GM12878 (cell line): ENCODE results near the gene VTI1A. TPM values are rescaled to one million over a fixed set of nuclear protein-coding genes. Genes with fewer than 3 reads are reported as not detected.

Experiments used
- CBX3 ChIP-seq: fragments of 200-600 bp; sonication (generic); IDR thresholded peaks from 2 replicates; pipeline ENCODE4 v1.6.1; 2016; ENCODE audit warnings: low read depth, borderline replicate concordance
- E4F1 ChIP-seq: fragments of 450-650 bp; IDR thresholded peaks from 2 replicates; pipeline ENCODE4 v1.6.1; 2018; ENCODE audit warnings: borderline replicate concordance, mild to moderate bottlenecking; ENCODE audit not compliant: partially characterized antibody
- MXI1 ChIP-seq: fragments of 150-350 bp; IDR thresholded peaks from 2 replicates; pipeline ENCODE4 v1.6.1; 2011; ENCODE audit warnings: low read depth, mild to moderate bottlenecking, inconsistent platforms, low read length, improper control_type of control experiment
- POU2F2 ChIP-seq: IDR thresholded peaks from 3 replicates; pipeline ENCODE4 v1.6.1; 2011; ENCODE audit warnings: low read depth, mild to moderate bottlenecking, low read length, borderline replicate concordance
- TCF7 ChIP-seq: IDR thresholded peaks from 2 replicates; pipeline ENCODE4 v1.6.1; 2014; ENCODE audit warnings: antibody characterized with exemption, borderline replicate concordance
- ZNF207 ChIP-seq: fragments of 450-650 bp; IDR thresholded peaks from 2 replicates; pipeline ENCODE4 v1.6.1; 2014; ENCODE audit warnings: antibody characterized with exemption, mild to moderate bottlenecking, borderline replicate concordance
- ZSCAN29 ChIP-seq: fragments of 450-650 bp; IDR thresholded peaks from 2 replicates; pipeline ENCODE4 v1.6.1; 2017; ENCODE audit warnings: mild to moderate bottlenecking, moderate library complexity
- polyA plus RNA-seq, 11 experiments: library from polyadenylated mRNA; depleted of rRNA in 4 of 11; unstranded in 6 of 11; stranded (reverse) in 5 of 11; fragments of >200 nt; fragmentation: Nextera tagmentation in 4 of 11; fragmentation: Illumina TruSeq in 1 of 11; extraction: Ambion mirVana in 4 of 11; extraction: Trizol in 1 of 11; gene quantifications; 1 replicate in 1 of 11; 2 replicates in 10 of 11; pipeline versions ENCODE4 v1.2.1 to v1.2.3, GENCODE V29; 2011 to 2016; ENCODE audit warnings: inconsistent platforms in 2 of 11, missing spikeins in 2 of 11, low read depth in 1 of 11
- total RNA-seq, 4 experiments: library from RNA; depleted of rRNA in 3 of 4; stranded (reverse); fragments of >200 nt in 3 of 4; fragmentation: Illumina TruSeq in 1 of 4; extraction: Trizol in 1 of 4; gene quantifications; 2 replicates each; pipeline versions ENCODE4 v1.2.1 to v1.2.3, GENCODE V29; 2013 to 2021
- TF ChIP-seq, protein P1 (sequence below): fragments of 450-650 bp; IDR thresholded peaks from 2 replicates; pipeline ENCODE4 v1.6.1; 2016; ENCODE audit warnings: mild to moderate bottlenecking
- TF ChIP-seq, protein P2 (sequence below): fragments of 450-650 bp; IDR thresholded peaks from 2 replicates; pipeline ENCODE4 v1.6.1; 2017; ENCODE audit warnings: antibody characterized with exemption, mild to moderate bottlenecking, moderate library complexity

VTI1A gene
- total and polyA plus RNA-seq, 10 of the 15 experiments (the other 5 are each of a cell fraction or from before 2014, with no cell fraction given): 12.4 to 43.2 (median 27.5) TPM

DNA sequence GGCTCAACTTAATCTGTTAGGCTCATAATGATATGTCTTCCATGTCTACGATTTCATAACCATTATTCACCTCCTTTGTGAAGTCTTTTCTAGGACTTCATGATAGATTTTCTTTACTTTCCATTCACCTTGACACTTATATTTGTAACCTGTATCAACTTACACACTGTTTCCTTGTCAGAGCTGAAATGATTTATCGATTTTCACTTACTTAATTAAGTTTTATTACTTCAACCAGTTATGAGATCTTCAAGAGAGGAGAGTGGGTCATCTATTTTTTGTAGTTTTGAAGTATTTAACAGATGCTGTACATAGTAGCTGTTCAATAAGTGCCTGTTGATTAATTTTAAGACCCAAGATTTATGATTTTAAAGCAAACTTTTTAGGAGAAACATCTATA lies 37.4 kb downstream of the VTI1A start (continued):
- TF ChIP-seq, protein P1, sequence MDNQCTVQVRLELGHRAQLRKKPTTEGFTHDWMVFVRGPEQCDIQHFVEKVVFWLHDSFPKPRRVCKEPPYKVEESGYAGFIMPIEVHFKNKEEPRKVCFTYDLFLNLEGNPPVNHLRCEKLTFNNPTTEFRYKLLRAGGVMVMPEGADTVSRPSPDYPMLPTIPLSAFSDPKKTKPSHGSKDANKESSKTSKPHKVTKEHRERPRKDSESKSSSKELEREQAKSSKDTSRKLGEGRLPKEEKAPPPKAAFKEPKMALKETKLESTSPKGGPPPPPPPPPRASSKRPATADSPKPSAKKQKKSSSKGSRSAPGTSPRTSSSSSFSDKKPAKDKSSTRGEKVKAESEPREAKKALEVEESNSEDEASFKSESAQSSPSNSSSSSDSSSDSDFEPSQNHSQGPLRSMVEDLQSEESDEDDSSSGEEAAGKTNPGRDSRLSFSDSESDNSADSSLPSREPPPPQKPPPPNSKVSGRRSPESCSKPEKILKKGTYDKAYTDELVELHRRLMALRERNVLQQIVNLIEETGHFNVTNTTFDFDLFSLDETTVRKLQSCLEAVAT: no peak
- TF ChIP-seq TCF7 (no peak), CBX3 (no peak), ZSCAN29 (no peak), MXI1 (no peak), ZNF207 (no peak), POU2F2 (no peak), E4F1 (no peak)
- TF ChIP-seq, protein P2, sequence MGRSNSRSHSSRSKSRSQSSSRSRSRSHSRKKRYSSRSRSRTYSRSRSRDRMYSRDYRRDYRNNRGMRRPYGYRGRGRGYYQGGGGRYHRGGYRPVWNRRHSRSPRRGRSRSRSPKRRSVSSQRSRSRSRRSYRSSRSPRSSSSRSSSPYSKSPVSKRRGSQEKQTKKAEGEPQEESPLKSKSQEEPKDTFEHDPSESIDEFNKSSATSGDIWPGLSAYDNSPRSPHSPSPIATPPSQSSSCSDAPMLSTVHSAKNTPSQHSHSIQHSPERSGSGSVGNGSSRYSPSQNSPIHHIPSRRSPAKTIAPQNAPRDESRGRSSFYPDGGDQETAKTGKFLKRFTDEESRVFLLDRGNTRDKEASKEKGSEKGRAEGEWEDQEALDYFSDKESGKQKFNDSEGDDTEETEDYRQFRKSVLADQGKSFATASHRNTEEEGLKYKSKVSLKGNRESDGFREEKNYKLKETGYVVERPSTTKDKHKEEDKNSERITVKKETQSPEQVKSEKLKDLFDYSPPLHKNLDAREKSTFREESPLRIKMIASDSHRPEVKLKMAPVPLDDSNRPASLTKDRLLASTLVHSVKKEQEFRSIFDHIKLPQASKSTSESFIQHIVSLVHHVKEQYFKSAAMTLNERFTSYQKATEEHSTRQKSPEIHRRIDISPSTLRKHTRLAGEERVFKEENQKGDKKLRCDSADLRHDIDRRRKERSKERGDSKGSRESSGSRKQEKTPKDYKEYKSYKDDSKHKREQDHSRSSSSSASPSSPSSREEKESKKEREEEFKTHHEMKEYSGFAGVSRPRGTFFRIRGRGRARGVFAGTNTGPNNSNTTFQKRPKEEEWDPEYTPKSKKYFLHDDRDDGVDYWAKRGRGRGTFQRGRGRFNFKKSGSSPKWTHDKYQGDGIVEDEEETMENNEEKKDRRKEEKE: no peak
- TF ChIP-seq, all 136 proteins: peak for 0
